ENCODE measurements around the gene ZIC4. TPM values are rescaled to one million over a fixed set of nuclear protein-coding genes. Genes with fewer than 3 reads are reported as not detected.

ZIC4 gene
- total and polyA plus RNA-seq, 4 donors, result 0.06 TPM; not detected in 3

- no peak overlapping the region for H3K27ac ChIP-seq (ENCODE audit: low read depth in 1 of 2, low read length in 2 of 2)
- TF ChIP-seq MAX (IDR thresholded peaks at IDR 0.05) (no peak), EGR1 (IDR thresholded peaks at IDR 0.05; ENCODE audit: low read depth in 2 of 2) (no peak), HNF4G (IDR thresholded peaks at IDR 0.05) (no peak), FOXA1 (IDR thresholded peaks at IDR 0.05) (no peak), YY1 (IDR thresholded peaks at IDR 0.05) (no peak), SP1 (IDR thresholded peaks at IDR 0.05) (no peak), CTCF (IDR thresholded peaks at IDR 0.05; ENCODE audit: low read depth, low read length, missing input control) (no peak)
- no peaks in the 10 kb centered on the region for H3K9me3 ChIP-seq (ENCODE audit: control insufficient read depth in 4 of 4, low read length in 3 of 4)
- whole genome bisulfite sequencing, result 41% methylated on average over 1 of the region's 1 CpG
- no peak overlapping the region for H3K4me3 ChIP-seq (ENCODE audit: low read depth in 1 of 3, low read length in 3 of 3)
- H3K9ac ChIP-seq (ENCODE audit: low read depth in 1 of 2, low read length in 2 of 2), result no peak overlapping the region
- peaks cover 0 to 16% (median 4%) of the 10 kb centered on the region in 4 donors for H3K27me3 ChIP-seq (ENCODE audit: control insufficient read depth in 4 of 4, insufficient read depth in 4 of 4, low read length in 3 of 4)
- no peaks in the 10 kb centered on the region for H3K36me3 ChIP-seq (ENCODE audit: control insufficient read depth in 4 of 4, insufficient read depth in 3 of 4, low read depth in 1 of 4, low read length in 3 of 4)
- peaks cover 2 to 11% (median 7%) of the 10 kb centered on the region in 4 donors for H3K4me1 ChIP-seq (ENCODE audit: control insufficient read depth in 4 of 4, insufficient read depth in 4 of 4, low read length in 3 of 4)
- DNase-seq (ENCODE audit: low spot score), result no peak
Observed at GRCh38 chr3:147401421-147401820, 4.9 kb downstream of the ZIC4 start.

- DNase-seq (ENCODE audit: low spot score), result no peak
- H3K4me3 ChIP-seq (ENCODE audit: low read depth in 1 of 3, low read length in 3 of 3), result no peak overlapping the region
- H3K9ac ChIP-seq (ENCODE audit: low read depth in 1 of 2, low read length in 2 of 2), result no peak overlapping the region
- no peaks in the 10 kb centered on the region for H3K9me3 ChIP-seq (ENCODE audit: control insufficient read depth in 4 of 4, low read length in 3 of 4)
- no peak for TF ChIP-seq JUND (IDR thresholded peaks at IDR 0.05)
- TF ChIP-seq ATF3 (IDR thresholded peaks at IDR 0.05), result no peak
- 51% methylated on average over 1 of the region's 1 CpG for WGBS
- H3K36me3 ChIP-seq (ENCODE audit: control insufficient read depth in 4 of 4, insufficient read depth in 3 of 4, low read depth in 1 of 4, low read length in 3 of 4), result no peaks in the 10 kb centered on the region
- no peak overlapping the region for H3K27ac ChIP-seq (ENCODE audit: low read depth in 1 of 2, low read length in 2 of 2)
- H3K27me3 ChIP-seq (ENCODE audit: control insufficient read depth in 4 of 4, insufficient read depth in 4 of 4, low read length in 3 of 4), result peaks cover 0 to 12% (median 4%) of the 10 kb centered on the region in 4 donors
- peaks cover 2 to 11% (median 8%) of the 10 kb centered on the region in 4 donors for H3K4me1 ChIP-seq (ENCODE audit: control insufficient read depth in 4 of 4, insufficient read depth in 4 of 4, low read length in 3 of 4)
Observed at GRCh38 chr3:147400999-147401398, 5.3 kb downstream of the ZIC4 start.

DNA sequence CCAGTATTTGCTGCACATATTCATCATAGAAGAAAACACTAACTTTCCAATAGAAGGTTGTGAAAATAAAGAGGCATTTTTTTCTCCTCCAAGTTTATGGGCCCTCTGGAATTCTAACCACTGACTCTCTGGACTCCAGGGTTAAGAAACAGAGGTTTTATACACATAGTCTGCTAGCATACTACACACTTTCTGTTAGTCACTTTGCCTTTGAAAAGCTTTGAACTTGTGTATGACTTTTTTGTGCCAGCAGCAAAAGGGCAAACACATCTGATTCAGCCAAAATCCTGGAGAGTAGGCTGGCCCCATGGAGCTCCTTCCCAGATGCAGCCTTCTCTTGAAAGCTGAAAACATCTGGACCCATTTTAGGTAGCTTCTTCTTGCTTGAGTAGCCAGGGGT, 6.2 kb downstream of the ZIC4 start:
- peaks cover 0 to 12% (median 4%) of the 10 kb centered on the region in 4 donors for H3K27me3 ChIP-seq (ENCODE audit: control insufficient read depth in 4 of 4, insufficient read depth in 4 of 4, low read length in 3 of 4)
- no peak overlapping the region for H3K9ac ChIP-seq (ENCODE audit: low read depth in 1 of 2, low read length in 2 of 2)
- TF ChIP-seq HNF4G (IDR thresholded peaks at IDR 0.05), result no peak
- no peak for TF ChIP-seq FOXA1 (IDR thresholded peaks at IDR 0.05)
- no peak for TF ChIP-seq TAF1 (conservative IDR thresholded peaks at IDR 0.05)
- TF ChIP-seq HNF4A (conservative IDR thresholded peaks at IDR 0.05), result no peak
- no peak for TF ChIP-seq YY1 (IDR thresholded peaks at IDR 0.05)
- TF ChIP-seq RXRA (IDR thresholded peaks at IDR 0.05), result no peak
- no peak for TF ChIP-seq JUND (IDR thresholded peaks at IDR 0.05)
- no peak for TF ChIP-seq RAD21 (IDR thresholded peaks at IDR 0.05)
- no peak for TF ChIP-seq SP1 (IDR thresholded peaks at IDR 0.05)
- TF ChIP-seq MAX (IDR thresholded peaks at IDR 0.05), result no peak
- no peak overlapping the region for H3K27ac ChIP-seq (ENCODE audit: low read depth in 1 of 2, low read length in 2 of 2)
- no peak for DNase-seq (ENCODE audit: low spot score)
- H3K4me3 ChIP-seq (ENCODE audit: low read depth in 1 of 3, low read length in 3 of 3), result no peak overlapping the region
- no peaks in the 10 kb centered on the region for H3K9me3 ChIP-seq (ENCODE audit: control insufficient read depth in 4 of 4, low read length in 3 of 4)
- peaks cover 2 to 11% (median 10%) of the 10 kb centered on the region in 4 donors for H3K4me1 ChIP-seq (ENCODE audit: control insufficient read depth in 4 of 4, insufficient read depth in 4 of 4, low read length in 3 of 4)
- H3K36me3 ChIP-seq (ENCODE audit: control insufficient read depth in 4 of 4, insufficient read depth in 3 of 4, low read depth in 1 of 4, low read length in 3 of 4), result peaks cover 0 to 4% (median 0%) of the 10 kb centered on the region in 4 donors
